Endometrium (tissue), 2 donors: ENCODE measurements around the gene RPE65.
"Not testable (repeated sequence)": the region's sequence is repeated elsewhere in the genome, so short reads cannot be mapped to it uniquely, and the experiment has no call there.

Source experiments
- FAIRE-seq: peaks from 2 replicates; lab custom pipeline; 2012; peaks lifted over from hg19 to GRCh38; lab: Jason Lieb, UNC
- donor health status: control.
- donor health status: control.

RPE65 gene

GRCh38 chr1:68453060-68453670 lies 3.4 kb upstream of the RPE65 start:
- FAIRE-seq = no peak

GRCh38 chr1:68448365-68448764 lies 1.4 kb downstream of the RPE65 start:
- FAIRE-seq = no peak

- FAIRE-seq = no peak
Measured at GRCh38 chr1:68445709-68446108, 4.0 kb downstream of the RPE65 start.

GRCh38 chr1:68442822-68443556 lies 6.8 kb downstream of the RPE65 start:
- FAIRE-seq = no peak

- no peak for FAIRE-seq
Measured at GRCh38 chr1:68442006-68442405, 7.7 kb downstream of the RPE65 start.

GRCh38 chr1:68438310-68438709 lies 11.4 kb downstream of the RPE65 start:
- FAIRE-seq = no peak

- no peak for FAIRE-seq
Measured at GRCh38 chr1:68433395-68433794, 16.4 kb downstream of the RPE65 start.

- FAIRE-seq = no peak
Measured at GRCh38 chr1:68431076-68431475, 18.7 kb downstream of the RPE65 start.

- FAIRE-seq = no peak
Measured at GRCh38 chr1:68429233-68429808, 20.4 kb downstream of the RPE65 start.

- FAIRE-seq = peak; percentile 87
Measured at GRCh38 chr1:68426594-68426993, 23.2 kb downstream of the RPE65 start.

- no peak for FAIRE-seq
Measured at GRCh38 chr1:68421350-68421749, 28.4 kb downstream of the RPE65 start.

GRCh38 chr1:68409426-68409825 lies 40.3 kb downstream of the RPE65 start:
- no peak for FAIRE-seq

GRCh38 chr1:68401506-68401905 lies 48.2 kb downstream of the RPE65 start:
- FAIRE-seq = no peak

GRCh38 chr1:68395575-68395974 lies 54.2 kb downstream of the RPE65 start:
- not testable (repeated sequence) for FAIRE-seq

- FAIRE-seq = not testable (repeated sequence)
Measured at GRCh38 chr1:68392474-68392873, 57.3 kb downstream of the RPE65 start.

- FAIRE-seq = not testable (repeated sequence)
Measured at GRCh38 chr1:68385798-68386524, 63.8 kb downstream of the RPE65 start.

- FAIRE-seq = no peak
Measured at GRCh38 chr1:68384872-68385411, 64.8 kb downstream of the RPE65 start.

- FAIRE-seq = peak; percentile 82
Measured at GRCh38 chr1:68384321-68384813, 65.4 kb downstream of the RPE65 start.

- no peak for FAIRE-seq
Measured at GRCh38 chr1:68383092-68383491, 66.7 kb downstream of the RPE65 start.

GRCh38 chr1:68379085-68379478 lies 70.7 kb downstream of the RPE65 start:
- FAIRE-seq = no peak
